Hepatocyte (in vitro differentiated cells): Measurements from ENCODE around the gene HM13. TPM values are rescaled to one million over a fixed set of nuclear protein-coding genes. Genes with fewer than 3 reads are reported as not detected.

Source experiments
- DNase-seq: peaks from one replicate; pipeline ENCODE4 v3.0.0-alpha.2; 2016; ENCODE audit warnings: low spot score
- H2AFZ ChIP-seq: fragments of 200-600 bp; sonication (generic); 2 replicates; pipeline ENCODE4 v1.6.0; 2016; ENCODE audit warnings: antibody characterized with exemption, mild to moderate bottlenecking
- H3K27ac ChIP-seq: fragments of 200-600 bp; sonication (generic); 2 replicates; pipeline ENCODE4 v1.5.1; 2016; ENCODE audit warnings: mild to moderate bottlenecking
- H3K27me3 ChIP-seq: fragments of 200-600 bp; sonication (generic); 2 replicates; pipeline ENCODE4 v1.6.1; 2016
- H3K36me3 ChIP-seq: fragments of 200-600 bp; sonication (generic); replicated peaks from 2 replicates; pipeline ENCODE4 v1.5.1; 2016; ENCODE audit warnings: low read depth; ENCODE audit not compliant: insufficient read depth
- H3K4me1 ChIP-seq: fragments of 200-600 bp; sonication (generic); 2 replicates; pipeline ENCODE4 v1.5.1; 2016; ENCODE audit warnings: mild to moderate bottlenecking, moderate library complexity; ENCODE audit not compliant: insufficient read depth
- H3K4me2 ChIP-seq: fragments of 200-600 bp; sonication (generic); 2 replicates; pipeline ENCODE4 v1.6.0; 2016
- H3K4me3 ChIP-seq: fragments of 200-600 bp; sonication (generic); 2 replicates; pipeline ENCODE4 v1.5.1; 2016; ENCODE audit warnings: mild to moderate bottlenecking
- H3K79me2 ChIP-seq: fragments of 200-600 bp; sonication (generic); 2 replicates; pipeline ENCODE4 v1.6.0; 2017; ENCODE audit warnings: mild to moderate bottlenecking
- H3K9me2 ChIP-seq: fragments of 200-600 bp; sonication (generic); replicated peaks from 2 replicates; pipeline ENCODE4 v1.6.0; 2017; ENCODE audit warnings: mild to moderate bottlenecking; ENCODE audit not compliant: insufficient read depth
- H3K9me3 ChIP-seq: fragments of 200-600 bp; sonication (generic); 2 replicates; pipeline ENCODE4 v1.5.1; 2016; ENCODE audit warnings: low read depth, mild to moderate bottlenecking
- H4K20me1 ChIP-seq: fragments of 200-600 bp; sonication (generic); 2 replicates; pipeline ENCODE4 v1.6.0; 2016; ENCODE audit warnings: mild to moderate bottlenecking; ENCODE audit not compliant: insufficient read depth, poor library complexity, severe bottlenecking
- EZH2 ChIP-seq: fragments of 200-600 bp; sonication (generic); IDR thresholded peaks from 2 replicates; pipeline ENCODE4 v1.6.1; 2016; ENCODE audit warnings: antibody characterized with exemption, mild to moderate bottlenecking, borderline replicate concordance
- EZH2phosphoT487 ChIP-seq: fragments of 200-600 bp; sonication (generic); IDR thresholded peaks from one replicate; pipeline ENCODE4 v1.6.1; 2018; ENCODE audit warnings: antibody characterized with exemption, mild to moderate bottlenecking, low read depth, moderate library complexity; ENCODE audit not compliant: unreplicated experiment, severe bottlenecking
- WGBS: methylation state at CpG from one replicate; pipeline ENCODE4 v1.1.6; 2016; ENCODE audit warnings: low lambda C conversion rate; ENCODE audit errors: missing lambda C conversion rate; 5-methylcytosine and 5-hydroxymethylcytosine counted together
- polyA plus RNA-seq: library from polyadenylated mRNA; unstranded; fragments of >200 nt; fragmentation: Nextera tagmentation; extraction: Ambion mirVana; gene quantifications from 2 replicates; pipeline ENCODE4 v1.2.1, GENCODE V29; 2016
- total RNA-seq: library from RNA; depleted of rRNA; stranded (reverse); fragments of >200 nt; gene quantifications from 2 replicates; pipeline ENCODE4 v1.2.3, GENCODE V29; 2014
- TF ChIP-seq, protein P1 (sequence below): fragments of 200-600 bp; sonication (generic); IDR thresholded peaks from 2 replicates; pipeline ENCODE4 v1.5.1; 2016; ENCODE audit warnings: antibody characterized with exemption, mild to moderate bottlenecking; ENCODE audit not compliant: poor library complexity

HM13 gene
- total and polyA plus RNA-seq, 2 experiments from 2014 or later: 219 to 461 TPM

DNA sequence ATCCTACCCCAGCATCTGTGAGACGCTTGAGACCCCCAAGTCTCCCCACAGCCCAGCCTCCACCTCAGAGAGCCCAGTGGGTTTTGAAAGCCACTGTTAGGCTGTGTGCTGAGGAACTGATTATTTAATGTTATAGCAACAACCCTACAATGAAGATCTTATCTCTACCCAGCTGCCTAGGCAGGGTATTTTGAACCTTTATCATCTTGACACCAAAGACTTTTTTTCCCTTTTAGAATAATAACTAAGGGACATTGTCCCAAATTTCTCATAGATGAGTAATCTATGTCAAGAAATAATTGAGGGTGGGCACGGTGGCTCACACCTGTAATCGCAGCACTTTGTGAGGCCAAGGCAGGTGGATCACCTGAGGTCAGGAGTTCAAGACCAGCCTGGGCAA is 26.2 kb downstream of the HM13 start:
- H4K20me1 ChIP-seq: peaks cover 2% of the 10 kb centered on the region
- no peaks in the 10 kb centered on the region for H3K36me3 ChIP-seq
- no peak for DNase-seq
- H3K4me3 ChIP-seq: no peak overlapping the region
- 94% methylated on average over 3 of the region's 3 CpGs for WGBS
- no peak overlapping the region for H3K27ac ChIP-seq
- H3K9me3 ChIP-seq: no peaks in the 10 kb centered on the region
- no peak for TF ChIP-seq EZH2phosphoT487
- TF ChIP-seq, protein P1, sequence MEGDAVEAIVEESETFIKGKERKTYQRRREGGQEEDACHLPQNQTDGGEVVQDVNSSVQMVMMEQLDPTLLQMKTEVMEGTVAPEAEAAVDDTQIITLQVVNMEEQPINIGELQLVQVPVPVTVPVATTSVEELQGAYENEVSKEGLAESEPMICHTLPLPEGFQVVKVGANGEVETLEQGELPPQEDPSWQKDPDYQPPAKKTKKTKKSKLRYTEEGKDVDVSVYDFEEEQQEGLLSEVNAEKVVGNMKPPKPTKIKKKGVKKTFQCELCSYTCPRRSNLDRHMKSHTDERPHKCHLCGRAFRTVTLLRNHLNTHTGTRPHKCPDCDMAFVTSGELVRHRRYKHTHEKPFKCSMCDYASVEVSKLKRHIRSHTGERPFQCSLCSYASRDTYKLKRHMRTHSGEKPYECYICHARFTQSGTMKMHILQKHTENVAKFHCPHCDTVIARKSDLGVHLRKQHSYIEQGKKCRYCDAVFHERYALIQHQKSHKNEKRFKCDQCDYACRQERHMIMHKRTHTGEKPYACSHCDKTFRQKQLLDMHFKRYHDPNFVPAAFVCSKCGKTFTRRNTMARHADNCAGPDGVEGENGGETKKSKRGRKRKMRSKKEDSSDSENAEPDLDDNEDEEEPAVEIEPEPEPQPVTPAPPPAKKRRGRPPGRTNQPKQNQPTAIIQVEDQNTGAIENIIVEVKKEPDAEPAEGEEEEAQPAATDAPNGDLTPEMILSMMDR: no peak
- TF ChIP-seq EZH2: no peak
- peaks cover 21% of the 10 kb centered on the region for H3K79me2 ChIP-seq
- H3K9me2 ChIP-seq: no peaks in the 10 kb centered on the region
- H3K27me3 ChIP-seq: no peaks in the 10 kb centered on the region
- no peak overlapping the region for H3K4me2 ChIP-seq
- no peak overlapping the region for H2AFZ ChIP-seq
- H3K4me1 ChIP-seq: peaks cover 9% of the 10 kb centered on the region

DNA sequence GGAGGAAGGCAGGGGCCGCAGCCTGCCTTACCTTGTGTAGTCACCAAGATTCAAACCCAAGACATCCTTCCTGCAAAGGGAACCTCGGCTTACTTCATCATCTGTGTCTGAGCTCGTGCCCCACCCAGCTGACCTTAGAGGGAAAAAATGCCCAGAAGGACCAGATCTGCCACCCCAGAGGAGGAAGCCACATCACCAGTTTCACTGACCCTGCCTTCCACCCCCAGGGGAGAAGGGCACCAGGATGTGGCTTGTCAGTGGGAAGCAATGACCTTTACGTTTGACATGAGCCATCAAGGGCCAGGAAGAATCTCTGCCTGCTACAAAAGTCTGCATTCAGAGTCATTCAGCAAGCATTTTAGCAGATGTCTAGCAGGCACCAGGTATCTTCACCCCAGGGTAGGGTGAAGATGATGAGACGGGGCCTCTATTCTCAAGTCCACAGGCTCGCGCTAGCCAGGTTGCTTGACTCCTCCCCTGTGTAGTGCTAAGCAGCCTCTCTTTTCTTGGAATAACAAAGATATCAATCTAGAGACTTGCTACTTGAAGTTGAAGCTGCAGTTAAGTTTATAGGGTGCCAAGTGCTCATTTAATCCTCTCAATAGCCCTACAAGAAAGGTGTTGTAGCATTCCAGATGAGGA is 28.1 kb downstream of the HM13 start:
- H2AFZ ChIP-seq: no peak overlapping the region
- H3K9me2 ChIP-seq: no peaks in the 10 kb centered on the region
- H3K79me2 ChIP-seq: peaks cover 27% of the 10 kb centered on the region
- H3K36me3 ChIP-seq: no peaks in the 10 kb centered on the region
- TF ChIP-seq EZH2phosphoT487 (no peak), EZH2 (no peak)
- TF ChIP-seq, protein P1: no peak
- peaks cover 14% of the 10 kb centered on the region for H3K4me1 ChIP-seq
- no peak overlapping the region for H3K4me2 ChIP-seq
- no peaks in the 10 kb centered on the region for H3K9me3 ChIP-seq
- no peak for DNase-seq
- no peak overlapping the region for H3K4me3 ChIP-seq
- no peaks in the 10 kb centered on the region for H3K27me3 ChIP-seq
- 72% methylated on average over 7 of the region's 7 CpGs for WGBS
- no peak overlapping the region for H3K27ac ChIP-seq
- peaks cover 2% of the 10 kb centered on the region for H4K20me1 ChIP-seq

DNA sequence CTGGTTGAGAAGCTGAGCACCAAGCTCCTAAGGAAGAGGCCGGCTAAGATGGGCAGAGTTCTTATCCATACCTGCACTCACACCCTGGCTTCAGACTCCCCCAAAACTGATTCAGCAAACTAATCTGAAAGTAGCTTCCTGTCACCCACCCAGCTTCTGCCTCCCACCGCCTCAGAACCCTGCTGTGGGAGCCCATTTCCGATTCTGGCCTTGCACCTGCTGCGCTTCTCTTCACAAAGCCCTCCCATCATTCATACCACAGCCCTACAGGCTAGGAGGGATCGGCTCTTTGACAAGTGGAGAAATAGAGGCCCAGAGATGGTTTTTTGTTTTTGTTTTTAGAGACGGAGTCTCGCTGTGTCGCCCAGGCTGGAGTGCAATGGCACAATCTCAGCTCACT is 28.7 kb downstream of the HM13 start:
- Histone ChIP-seq H2AFZ (no peak overlapping the region), H3K27me3 (no peaks in the 10 kb centered on the region), H4K20me1 (no peaks in the 10 kb centered on the region), H3K27ac (no peak overlapping the region), H3K4me3 (no peak overlapping the region), H3K9me2 (no peaks in the 10 kb centered on the region), H3K4me1 (peaks cover 14% of the 10 kb centered on the region), H3K36me3 (no peaks in the 10 kb centered on the region), H3K9me3 (no peaks in the 10 kb centered on the region), H3K4me2 (no peak overlapping the region), H3K79me2 (peaks cover 27% of the 10 kb centered on the region)
- no peak for DNase-seq
- TF ChIP-seq EZH2phosphoT487 (no peak), EZH2 (no peak)
- TF ChIP-seq, protein P1: no peak
- WGBS: 96% methylated on average over 8 of the region's 8 CpGs
